ENCODE data around the gene RTP5.

DNA sequence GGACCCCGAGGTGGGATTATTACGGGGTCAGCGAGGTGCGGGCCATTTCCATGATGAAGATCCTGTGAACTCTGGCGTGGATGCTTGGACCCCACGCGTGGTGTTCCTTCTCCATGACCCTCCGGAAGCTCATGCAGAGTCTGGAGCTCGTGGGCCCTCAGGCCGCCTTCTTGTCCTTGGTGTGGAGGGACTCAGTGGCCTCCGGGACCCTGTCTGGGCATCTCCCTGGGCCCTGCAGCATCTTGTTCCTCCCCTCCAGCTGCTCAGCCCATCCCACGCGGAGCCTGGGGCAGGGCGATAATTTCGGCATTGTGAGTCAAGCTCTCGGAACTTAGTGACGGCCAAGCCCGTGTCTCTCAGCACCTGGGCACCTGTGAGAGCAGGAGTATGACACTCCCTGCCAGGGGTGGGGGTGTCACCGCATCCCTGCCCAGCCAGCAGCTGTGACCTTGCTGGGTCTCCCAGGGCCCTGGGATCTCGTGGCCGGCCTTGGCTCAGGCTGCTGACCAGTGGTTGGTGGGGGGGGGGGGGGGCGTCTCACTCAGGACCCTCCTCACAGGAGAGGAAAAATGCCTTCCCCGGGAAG lies 24.6 kb downstream of the RTP5 start:
- TF ChIP-seq, protein P1, sequence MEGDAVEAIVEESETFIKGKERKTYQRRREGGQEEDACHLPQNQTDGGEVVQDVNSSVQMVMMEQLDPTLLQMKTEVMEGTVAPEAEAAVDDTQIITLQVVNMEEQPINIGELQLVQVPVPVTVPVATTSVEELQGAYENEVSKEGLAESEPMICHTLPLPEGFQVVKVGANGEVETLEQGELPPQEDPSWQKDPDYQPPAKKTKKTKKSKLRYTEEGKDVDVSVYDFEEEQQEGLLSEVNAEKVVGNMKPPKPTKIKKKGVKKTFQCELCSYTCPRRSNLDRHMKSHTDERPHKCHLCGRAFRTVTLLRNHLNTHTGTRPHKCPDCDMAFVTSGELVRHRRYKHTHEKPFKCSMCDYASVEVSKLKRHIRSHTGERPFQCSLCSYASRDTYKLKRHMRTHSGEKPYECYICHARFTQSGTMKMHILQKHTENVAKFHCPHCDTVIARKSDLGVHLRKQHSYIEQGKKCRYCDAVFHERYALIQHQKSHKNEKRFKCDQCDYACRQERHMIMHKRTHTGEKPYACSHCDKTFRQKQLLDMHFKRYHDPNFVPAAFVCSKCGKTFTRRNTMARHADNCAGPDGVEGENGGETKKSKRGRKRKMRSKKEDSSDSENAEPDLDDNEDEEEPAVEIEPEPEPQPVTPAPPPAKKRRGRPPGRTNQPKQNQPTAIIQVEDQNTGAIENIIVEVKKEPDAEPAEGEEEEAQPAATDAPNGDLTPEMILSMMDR (IDR thresholded peaks at IDR 0.05; ENCODE audit: poor library complexity), result no peak
- no peak for TF ChIP-seq EZH2 (IDR thresholded peaks at IDR 0.05; ENCODE audit: borderline replicate concordance)
